ENCODE measurements around the gene TUBA4A. TPM values are rescaled to one million over a fixed set of nuclear protein-coding genes. Genes with fewer than 3 reads are reported as not detected.
A peak's percentile ranks its signal among the peaks of the same experiment; 100 is the strongest.
"Not testable (repeated sequence)": the region's sequence is repeated elsewhere in the genome, so short reads cannot be mapped to it uniquely, and the experiment has no call there.

Gene TUBA4A
- total RNA-seq, 1 donor, result 11.9 TPM

DNA sequence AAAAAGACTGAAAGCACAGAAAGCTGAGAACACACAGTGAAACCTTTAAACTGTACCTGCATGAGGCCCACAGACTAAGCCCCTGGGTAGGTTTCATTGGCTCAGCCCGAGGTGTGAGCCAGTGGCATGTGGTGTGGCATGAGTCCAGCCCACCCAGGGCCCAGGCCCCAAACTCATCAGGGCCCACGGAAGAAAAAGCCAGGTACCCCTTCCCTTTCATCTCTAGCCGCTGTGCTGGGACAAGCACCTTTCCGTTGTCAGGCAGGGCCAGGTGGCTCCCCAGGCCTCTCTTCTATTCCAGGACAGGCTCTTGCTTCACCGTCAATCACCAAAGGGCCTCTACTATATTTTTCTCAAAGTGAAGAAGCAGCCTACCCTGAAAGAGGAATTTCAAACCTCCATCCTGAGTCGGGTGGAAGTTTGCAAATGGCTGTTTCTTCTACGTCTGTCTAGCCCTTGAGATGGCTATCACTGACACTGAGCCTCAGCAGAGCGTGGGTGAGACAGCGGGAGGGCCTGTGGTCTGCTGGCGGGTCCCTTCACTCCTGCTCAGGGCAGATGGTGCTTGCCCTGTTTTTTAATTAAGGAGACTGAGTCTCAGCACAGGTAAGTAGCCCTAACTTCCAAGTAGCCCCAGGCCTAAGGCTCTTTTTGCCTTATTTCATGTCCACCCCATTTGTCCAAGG lies 34.0 kb upstream of the TUBA4A start:
- H3K4me1 ChIP-seq (ENCODE audit: insufficient read depth, low read length), result peaks cover 21% of the 10 kb centered on the region
- peaks cover 5% of the 10 kb centered on the region for H4K20me1 ChIP-seq (ENCODE audit: insufficient read depth, low read length)
- no peak overlapping the region for H3K4me2 ChIP-seq (ENCODE audit: insufficient read depth, low read length)
- DNase-seq (ENCODE audit: insufficient read length, low spot score, missing footprints), result no peak
- H3K27me3 ChIP-seq (ENCODE audit: insufficient read depth, low read length), result no peaks in the 10 kb centered on the region
- TF ChIP-seq, protein P1, sequence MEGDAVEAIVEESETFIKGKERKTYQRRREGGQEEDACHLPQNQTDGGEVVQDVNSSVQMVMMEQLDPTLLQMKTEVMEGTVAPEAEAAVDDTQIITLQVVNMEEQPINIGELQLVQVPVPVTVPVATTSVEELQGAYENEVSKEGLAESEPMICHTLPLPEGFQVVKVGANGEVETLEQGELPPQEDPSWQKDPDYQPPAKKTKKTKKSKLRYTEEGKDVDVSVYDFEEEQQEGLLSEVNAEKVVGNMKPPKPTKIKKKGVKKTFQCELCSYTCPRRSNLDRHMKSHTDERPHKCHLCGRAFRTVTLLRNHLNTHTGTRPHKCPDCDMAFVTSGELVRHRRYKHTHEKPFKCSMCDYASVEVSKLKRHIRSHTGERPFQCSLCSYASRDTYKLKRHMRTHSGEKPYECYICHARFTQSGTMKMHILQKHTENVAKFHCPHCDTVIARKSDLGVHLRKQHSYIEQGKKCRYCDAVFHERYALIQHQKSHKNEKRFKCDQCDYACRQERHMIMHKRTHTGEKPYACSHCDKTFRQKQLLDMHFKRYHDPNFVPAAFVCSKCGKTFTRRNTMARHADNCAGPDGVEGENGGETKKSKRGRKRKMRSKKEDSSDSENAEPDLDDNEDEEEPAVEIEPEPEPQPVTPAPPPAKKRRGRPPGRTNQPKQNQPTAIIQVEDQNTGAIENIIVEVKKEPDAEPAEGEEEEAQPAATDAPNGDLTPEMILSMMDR (IDR thresholded peaks at IDR 0.05; ENCODE audit: extremely low read depth, low read depth, low read length), result no peak
- no peaks in the 10 kb centered on the region for H3K9me3 ChIP-seq (ENCODE audit: low read depth, low read length)
- no peak overlapping the region for H3K27ac ChIP-seq (ENCODE audit: low read depth, low read length)
- H2AFZ ChIP-seq (ENCODE audit: low read length), result no peak overlapping the region
- H3K79me2 ChIP-seq (ENCODE audit: insufficient read depth, low read length), result no peaks in the 10 kb centered on the region
- peaks cover 16% of the 10 kb centered on the region for H3K36me3 ChIP-seq (ENCODE audit: insufficient read depth, low read length)
- no peak overlapping the region for H3K4me3 ChIP-seq (ENCODE audit: insufficient read depth, low read length)

DNA sequence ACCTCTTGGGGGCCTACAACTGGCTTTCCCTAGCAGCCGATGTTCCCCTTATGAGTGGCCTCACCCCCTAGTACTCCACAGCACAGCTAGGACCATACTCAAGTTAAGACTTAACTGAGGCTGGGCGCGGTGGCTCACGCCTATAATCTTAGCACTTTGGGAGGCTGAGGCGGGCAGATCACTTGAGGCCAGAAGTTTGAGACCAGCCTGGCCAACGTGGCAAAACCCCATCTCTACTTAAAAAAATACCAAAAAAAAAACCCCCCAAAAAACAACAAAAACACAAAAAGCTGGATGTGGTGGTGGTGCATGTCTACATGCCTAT lies 33.4 kb upstream of the TUBA4A start:
- peaks cover 21% of the 10 kb centered on the region for H3K4me1 ChIP-seq (ENCODE audit: insufficient read depth, low read length)
- H3K79me2 ChIP-seq (ENCODE audit: insufficient read depth, low read length); H3K27me3 ChIP-seq (ENCODE audit: insufficient read depth, low read length); H3K4me2 ChIP-seq (ENCODE audit: insufficient read depth, low read length); H4K20me1 ChIP-seq (ENCODE audit: insufficient read depth, low read length); H3K9me3 ChIP-seq (ENCODE audit: low read depth, low read length); H2AFZ ChIP-seq (ENCODE audit: low read length); H3K4me3 ChIP-seq (ENCODE audit: insufficient read depth, low read length); DNase-seq (ENCODE audit: insufficient read length, low spot score, missing footprints): not testable (repeated sequence)
- peak overlapping the region; percentile 51 for H3K27ac ChIP-seq (ENCODE audit: low read depth, low read length)
- peaks cover 19% of the 10 kb centered on the region for H3K36me3 ChIP-seq (ENCODE audit: insufficient read depth, low read length)

DNA sequence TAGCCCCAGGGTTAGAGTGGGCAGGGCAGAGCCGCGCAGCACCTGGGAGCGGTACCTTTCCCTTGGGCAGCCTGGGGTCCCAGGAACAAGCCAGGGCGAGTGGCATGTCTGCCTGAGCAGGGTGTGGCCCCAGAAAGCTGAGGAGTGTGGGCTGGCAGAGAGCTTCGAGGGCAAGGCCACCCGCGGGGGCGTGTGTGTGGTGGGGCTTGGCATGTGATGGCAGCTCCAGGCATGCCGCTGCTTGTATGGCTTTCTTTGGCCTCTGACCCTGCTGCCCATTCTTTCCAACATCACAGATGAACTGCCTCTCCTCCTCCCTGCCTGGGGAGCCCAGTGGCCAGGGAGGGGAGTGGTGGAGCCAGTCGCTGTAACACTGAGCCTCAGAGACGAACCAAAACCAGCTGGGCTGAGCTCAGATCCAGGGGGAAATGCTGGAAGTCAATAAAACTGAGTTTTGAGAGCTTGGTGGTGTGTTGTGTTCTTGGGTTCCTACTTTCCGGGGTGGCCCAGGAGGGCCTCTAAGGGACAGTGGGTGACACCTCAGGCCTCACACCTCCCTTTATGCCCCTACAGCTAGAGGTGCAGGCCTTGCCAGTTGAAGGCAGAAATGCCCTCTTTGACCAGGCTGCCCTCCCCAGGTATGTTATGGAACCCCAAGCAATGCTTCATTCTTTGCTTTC lies 32.9 kb upstream of the TUBA4A start:
- Histone ChIP-seq H3K4me1 (ENCODE audit: insufficient read depth, low read length) (peaks cover 21% of the 10 kb centered on the region), H3K9me3 (ENCODE audit: low read depth, low read length) (no peaks in the 10 kb centered on the region), H3K27me3 (ENCODE audit: insufficient read depth, low read length) (no peaks in the 10 kb centered on the region), H3K36me3 (ENCODE audit: insufficient read depth, low read length) (peaks cover 24% of the 10 kb centered on the region), H2AFZ (ENCODE audit: low read length) (peak overlapping the region; percentile 22), H3K79me2 (ENCODE audit: insufficient read depth, low read length) (peaks cover under 1% of the 10 kb centered on the region), H3K4me2 (ENCODE audit: insufficient read depth, low read length) (no peak overlapping the region), H3K27ac (ENCODE audit: low read depth, low read length) (peak overlapping the region; percentile 51), H3K4me3 (ENCODE audit: insufficient read depth, low read length) (no peak overlapping the region), H4K20me1 (ENCODE audit: insufficient read depth, low read length) (peaks cover 5% of the 10 kb centered on the region)
- TF ChIP-seq, protein P1 (IDR thresholded peaks at IDR 0.05; ENCODE audit: extremely low read depth, low read depth, low read length), result no peak
- DNase-seq (ENCODE audit: insufficient read length, low spot score, missing footprints), result peak; percentile 87

DNA sequence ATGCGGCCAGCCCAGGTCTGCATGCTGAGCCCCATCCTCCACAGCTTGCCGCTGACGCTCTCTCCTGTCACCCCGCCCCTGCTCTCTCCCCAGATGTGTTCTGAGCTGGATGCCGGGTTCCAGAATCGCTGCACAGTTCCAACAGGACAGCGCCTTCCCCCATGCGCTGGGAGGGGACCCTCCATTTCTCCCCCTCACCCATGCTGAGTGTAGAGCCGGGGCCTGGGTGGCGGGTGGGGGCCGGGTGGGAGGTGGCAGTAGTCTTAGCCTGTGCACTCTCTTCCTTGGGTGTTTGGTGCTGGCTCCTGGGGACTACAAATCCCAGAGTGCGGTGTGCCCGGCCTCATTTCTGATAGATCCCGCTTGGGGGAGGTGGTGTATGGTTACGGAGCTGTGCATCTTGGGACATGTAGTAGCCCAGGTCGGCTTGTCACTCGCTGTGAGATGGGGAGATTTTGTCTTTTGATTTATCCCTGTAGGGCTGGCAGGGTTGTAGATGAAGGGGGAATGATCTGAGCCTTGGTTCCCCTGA lies 32.2 kb upstream of the TUBA4A start:
- no peak overlapping the region for H3K4me2 ChIP-seq (ENCODE audit: insufficient read depth, low read length)
- no peaks in the 10 kb centered on the region for H3K9me3 ChIP-seq (ENCODE audit: low read depth, low read length)
- no peak overlapping the region for H2AFZ ChIP-seq (ENCODE audit: low read length)
- H3K79me2 ChIP-seq (ENCODE audit: insufficient read depth, low read length), result peaks cover 5% of the 10 kb centered on the region
- H3K27ac ChIP-seq (ENCODE audit: low read depth, low read length), result peak overlapping the region; percentile 51
- H3K4me3 ChIP-seq (ENCODE audit: insufficient read depth, low read length), result no peak overlapping the region
- peaks cover 21% of the 10 kb centered on the region for H3K4me1 ChIP-seq (ENCODE audit: insufficient read depth, low read length)
- TF ChIP-seq, protein P1 (IDR thresholded peaks at IDR 0.05; ENCODE audit: extremely low read depth, low read depth, low read length), result no peak
- H3K36me3 ChIP-seq (ENCODE audit: insufficient read depth, low read length), result peaks cover 30% of the 10 kb centered on the region
- H4K20me1 ChIP-seq (ENCODE audit: insufficient read depth, low read length), result peaks cover 5% of the 10 kb centered on the region
- DNase-seq (ENCODE audit: insufficient read length, low spot score, missing footprints), result peak; percentile 92
- H3K27me3 ChIP-seq (ENCODE audit: insufficient read depth, low read length), result no peaks in the 10 kb centered on the region

All from osteoblast (primary cell).